ENCODE results near the gene SLC12A7.

- TF ChIP-seq POLR2AphosphoS5 (IDR thresholded peaks at IDR 0.05), result no peak
- no peak for TF ChIP-seq CTCF (IDR thresholded peaks at IDR 0.05)
Measured at GRCh38 chr5:1054018-1054798, 57.7 kb downstream of the SLC12A7 start.
